CD4-positive, alpha-beta T cell treated with Interferon alpha-2 for 1 hour (primary cell): ENCODE data around the gene ENPP3.
"Not testable (repeated sequence)": the region's sequence is repeated elsewhere in the genome, so short reads cannot be mapped to it uniquely, and the experiment has no call there.

Source experiments
- DNase-seq, 2 donors: peaks; one replicate each; pipeline ENCODE4 v3.0.0-alpha.2; 2020 to 2022

Gene ENPP3

DNA sequence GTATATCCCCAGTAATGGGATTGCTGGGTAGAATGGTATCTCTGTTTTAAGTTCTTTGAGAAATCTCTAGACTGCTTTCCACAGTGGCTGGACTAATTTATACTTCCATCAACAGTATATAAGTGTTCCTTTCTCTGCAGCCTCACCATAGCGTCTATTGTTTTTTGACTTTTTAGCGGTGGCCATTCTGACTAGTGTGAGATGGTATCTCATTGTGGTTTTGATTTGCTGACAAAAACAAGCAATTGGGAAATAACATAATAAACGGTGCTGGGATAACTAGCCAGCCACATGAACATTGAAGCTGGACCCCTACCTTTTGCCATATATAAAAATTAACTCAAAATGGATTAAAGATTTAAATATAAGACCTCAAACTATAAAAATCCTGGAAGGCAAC is 49.9 kb downstream of the ENPP3 start:
- no peak for DNase-seq

DNA sequence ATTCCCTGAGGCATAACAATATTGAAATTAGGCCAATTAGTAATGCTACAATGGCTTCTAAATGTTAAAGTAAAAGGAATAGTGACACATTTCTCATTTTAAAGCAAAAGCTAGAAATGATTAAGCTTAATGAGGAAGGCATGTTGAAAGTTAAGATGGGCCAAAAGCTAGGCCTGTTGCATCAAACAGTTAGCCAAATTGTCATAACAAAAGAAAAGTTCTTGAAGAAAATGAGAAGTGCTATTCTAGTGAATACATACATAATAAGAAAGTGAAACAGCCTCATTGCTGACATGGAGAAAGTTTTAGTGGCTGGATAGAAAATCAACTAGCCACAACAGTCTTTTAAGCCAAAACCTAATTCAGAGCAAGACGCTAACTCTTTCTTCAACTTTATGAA is 51.2 kb downstream of the ENPP3 start:
- no peak for DNase-seq

DNA sequence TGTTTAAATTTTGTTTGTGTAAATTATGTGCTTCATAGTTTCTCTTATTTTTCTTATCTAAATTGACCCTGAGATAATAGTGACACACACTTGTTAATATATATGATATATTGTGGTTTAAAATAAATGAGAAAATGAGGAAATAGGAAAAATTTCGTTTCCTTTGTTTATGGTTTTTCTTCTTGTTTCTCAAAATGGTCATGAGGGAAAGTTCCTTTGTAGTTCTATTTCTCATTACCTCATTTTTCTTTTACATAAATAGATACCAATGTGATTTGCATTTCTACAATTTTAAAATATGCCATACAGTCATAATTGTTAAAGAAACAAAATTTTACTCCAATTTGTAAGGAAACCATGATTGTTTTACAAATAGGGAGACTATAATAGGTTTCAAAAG is 54.9 kb downstream of the ENPP3 start:
- DNase-seq: no peak

DNA sequence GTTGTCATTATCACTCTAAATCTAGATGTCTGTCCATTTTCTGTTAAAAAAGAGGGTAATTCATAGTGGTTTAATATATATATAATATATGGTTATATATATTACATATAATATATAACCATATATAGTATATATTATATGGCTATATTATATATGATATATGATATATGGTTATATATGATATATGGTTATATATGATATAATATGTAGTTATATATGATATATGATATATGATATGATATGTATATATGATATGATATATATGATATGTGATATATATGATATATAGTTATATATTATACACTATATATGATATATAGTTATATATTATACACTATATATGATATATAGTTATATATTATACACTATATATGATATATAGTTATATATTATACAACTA is 55.5 kb downstream of the ENPP3 start:
- DNase-seq: no peak

DNA sequence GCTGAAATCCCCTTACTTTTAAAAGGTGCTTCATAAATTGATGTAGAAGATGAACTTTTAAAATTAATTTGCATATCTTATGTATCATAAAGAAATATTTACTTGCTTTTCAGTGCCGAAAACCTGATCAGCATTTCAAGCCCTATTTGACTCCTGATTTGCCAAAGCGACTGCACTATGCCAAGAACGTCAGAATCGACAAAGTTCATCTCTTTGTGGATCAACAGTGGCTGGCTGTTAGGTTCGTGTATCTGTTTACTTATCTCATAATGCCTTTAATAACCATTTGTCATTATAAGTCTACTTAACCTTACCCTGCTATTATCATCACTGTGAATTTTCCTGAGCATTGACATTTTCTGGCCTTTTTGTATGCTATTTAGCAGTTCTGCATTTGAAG is 56.3 kb downstream of the ENPP3 start:
- DNase-seq: no peak

DNA sequence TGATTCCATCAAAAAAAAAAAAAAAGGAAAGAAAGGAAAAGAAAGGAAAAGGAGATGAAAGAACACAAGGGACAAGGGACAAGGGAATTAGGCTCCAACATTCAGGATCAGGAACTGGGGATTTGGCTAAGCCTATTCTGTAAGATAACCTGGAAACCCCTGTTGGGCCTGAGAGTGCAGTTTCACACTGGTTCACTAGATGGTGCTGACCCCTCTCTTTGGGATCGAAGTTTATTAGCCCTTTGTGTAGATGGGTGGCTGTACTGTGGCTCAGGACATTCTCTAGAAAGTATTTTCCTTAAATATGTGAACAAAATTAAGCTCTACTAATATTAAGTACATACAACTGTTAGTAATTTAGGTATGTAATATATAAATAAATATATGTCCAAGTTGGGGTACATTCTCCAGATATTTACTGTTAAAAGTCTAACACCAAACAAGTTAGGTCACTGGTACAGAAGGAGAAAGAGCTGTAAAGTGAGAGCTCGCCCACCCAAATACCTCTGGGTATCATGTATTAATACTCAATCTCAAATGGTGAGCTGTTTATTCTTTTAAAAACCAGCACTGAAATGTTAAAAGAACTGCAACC is 57.8 kb downstream of the ENPP3 start:
- DNase-seq: peak; percentile 28 to 41

DNA sequence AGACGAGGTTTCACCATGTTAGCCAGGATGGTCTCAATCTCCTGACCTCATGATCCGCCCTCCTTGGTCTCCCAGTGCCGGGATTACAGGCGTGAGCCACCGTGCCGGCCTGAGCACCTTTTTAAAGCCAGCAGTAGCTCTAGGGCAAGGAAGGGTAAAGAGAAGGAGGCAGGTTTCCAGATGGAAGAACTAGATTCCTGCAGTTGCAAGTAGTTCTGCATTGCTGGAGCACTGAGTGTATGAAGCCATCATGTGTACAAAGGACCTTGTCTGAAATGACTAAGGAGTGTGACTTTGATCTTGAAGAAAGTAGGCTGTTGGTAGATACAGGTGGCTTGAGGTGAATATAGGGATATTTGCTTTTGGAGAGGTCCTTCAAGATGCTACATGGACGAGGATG is 59.9 kb downstream of the ENPP3 start:
- no peak for DNase-seq

DNA sequence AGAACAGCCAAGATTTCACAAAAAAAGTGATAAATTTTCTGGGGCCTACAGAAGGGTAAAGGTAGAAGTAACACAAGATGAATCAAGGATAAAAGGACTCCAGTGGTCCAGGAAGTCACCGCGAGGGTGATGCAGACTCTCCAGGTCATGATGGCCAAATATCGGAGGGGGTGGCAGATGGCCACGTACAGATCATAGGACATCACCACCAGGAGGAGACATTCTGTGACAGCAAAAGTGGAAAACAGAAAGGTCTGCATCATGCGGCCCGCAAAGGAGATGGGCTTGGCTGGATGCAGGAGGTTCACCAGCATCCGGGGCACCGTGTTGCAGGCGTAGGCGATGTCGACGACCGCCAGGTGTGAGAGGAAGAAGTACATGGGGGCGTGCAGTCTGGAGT is 63.7 kb downstream of the ENPP3 start:
- not testable (repeated sequence) for DNase-seq

DNA sequence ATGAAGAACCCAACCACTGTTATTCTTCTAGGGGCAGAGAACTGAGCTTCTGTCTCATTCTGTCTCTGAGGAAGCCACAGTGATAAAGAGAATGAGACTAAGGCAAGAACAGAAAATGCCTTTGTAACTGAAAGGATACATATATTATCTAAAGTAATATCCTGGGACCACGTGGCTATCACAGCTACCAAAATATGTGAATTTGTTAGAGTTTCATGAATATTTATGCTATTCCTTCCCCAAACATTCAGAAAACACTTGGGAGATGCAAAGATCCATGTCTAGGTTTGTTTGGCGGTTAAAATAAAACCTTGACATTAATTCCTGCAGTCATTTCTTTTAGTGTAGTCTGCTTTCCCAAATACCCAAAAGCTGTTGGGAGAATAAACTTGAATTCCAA is 66.8 kb downstream of the ENPP3 start:
- DNase-seq: not testable (repeated sequence)

DNA sequence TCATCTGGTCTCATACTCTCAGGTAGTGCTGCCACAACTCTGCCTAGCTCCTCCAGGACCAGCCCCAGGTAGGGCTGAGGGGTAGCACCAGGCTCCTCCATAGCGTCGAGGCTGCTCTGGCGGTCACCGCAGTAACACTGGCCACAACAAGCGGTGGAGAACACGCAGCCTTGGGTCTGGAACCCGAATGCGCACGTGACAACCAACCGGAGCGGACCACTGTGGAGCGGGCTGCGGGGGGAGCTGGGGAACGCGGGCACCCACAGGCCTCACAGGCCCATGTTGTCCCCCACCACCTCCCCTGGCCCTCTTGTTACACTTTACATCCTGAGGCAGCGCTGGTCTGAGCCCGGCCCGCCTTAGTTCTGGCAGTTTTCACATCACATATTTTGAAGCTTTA is 73.8 kb downstream of the ENPP3 start, which contains the start of gene CTAGE9:
Gene CTAGE9, minus strand, starts transcription at position 101 of the 400 bp plus-strand sequence. Its CDS starts 0 bp downstream, at position 101.
- DNase-seq: not testable (repeated sequence)

DNA sequence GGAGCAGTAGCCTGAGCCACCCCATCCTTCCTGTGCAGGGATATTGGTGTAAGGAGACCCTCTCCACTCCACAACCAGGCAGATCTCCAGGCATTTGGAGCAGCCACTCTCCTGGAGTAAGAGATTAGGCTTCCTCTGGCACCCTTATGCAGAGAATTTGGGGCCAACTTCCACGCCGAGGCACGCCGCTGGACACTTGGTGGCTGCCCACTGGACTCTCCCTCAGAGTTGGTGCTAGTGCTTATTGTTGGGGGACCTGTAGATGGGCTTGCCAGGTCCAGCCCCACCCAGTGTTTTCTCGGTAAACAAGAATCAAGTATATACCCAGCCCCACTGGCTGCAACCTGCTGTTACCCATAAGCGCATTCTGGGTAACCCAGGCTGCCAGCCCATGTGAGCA is 78.5 kb downstream of the ENPP3 start:
- not testable (repeated sequence) for DNase-seq

DNA sequence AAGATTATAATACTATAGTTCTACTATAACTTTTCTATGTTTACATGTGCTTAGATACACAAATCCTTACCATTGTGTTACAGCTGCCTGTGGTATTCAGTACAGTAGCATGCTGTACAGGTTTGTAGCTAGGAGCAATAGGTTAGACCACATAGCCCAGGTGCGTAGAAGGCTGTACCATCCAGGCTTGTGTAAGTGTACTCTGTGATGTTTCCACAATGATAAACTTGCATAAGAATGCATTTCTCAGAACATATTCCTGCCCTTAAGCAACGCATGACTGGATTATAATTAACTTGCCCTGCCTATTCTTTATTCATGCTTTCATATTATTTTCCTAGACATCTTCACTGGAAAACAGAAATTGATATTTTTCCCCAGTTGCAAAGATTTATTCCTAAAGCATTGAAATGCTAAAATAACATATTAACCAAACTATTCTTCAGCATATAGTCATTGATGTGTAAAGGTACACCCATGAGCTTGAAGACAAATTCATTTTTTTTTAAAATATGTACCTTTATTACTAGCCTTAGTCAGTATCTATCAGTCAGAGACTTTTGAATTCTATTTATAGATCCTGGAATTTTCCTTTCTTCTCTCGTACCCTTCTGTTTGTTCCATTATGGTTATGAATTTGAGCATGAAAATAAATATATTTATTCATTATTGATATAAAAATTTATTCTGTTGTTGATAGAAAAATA is 80.9 kb downstream of the ENPP3 start:
- DNase-seq: no peak

DNA sequence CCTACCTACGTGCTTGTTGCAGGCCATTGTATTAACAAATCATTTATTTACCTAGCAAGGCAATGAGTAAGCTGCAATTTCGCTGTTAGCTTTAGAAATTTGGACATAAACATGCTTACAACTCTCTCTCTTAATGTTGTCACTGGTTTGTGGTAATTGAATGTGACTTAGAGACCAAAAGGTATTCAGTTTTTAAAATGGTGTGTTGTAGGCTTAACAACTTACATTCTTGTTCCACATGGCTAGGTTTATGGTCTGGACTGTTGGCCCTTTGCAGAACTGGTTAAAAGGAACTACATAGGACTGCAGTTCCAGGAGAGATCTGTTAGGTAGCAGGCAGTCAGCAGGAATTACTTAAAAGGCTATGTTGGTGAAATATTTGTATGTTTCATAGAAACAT is 84.1 kb downstream of the ENPP3 start:
- no peak for DNase-seq

DNA sequence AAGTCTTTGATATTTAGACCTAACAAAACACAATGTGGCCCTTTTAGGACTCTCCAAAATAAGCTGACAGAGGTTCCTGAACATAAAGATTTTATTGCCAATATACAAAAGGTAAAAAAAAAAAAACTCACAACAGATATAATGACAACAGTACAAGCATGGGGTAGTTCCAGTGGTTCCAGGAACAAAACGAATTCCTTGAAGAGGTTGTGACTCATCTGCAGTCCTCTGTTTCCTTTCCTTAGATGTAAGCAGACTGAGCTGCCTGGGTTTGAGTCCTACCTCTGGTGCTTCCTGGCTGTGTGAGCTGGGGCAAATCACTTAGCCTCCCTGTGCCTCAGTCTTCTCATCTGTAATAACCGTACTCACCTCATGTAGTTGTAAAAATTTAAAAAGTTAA is 87.0 kb downstream of the ENPP3 start:
- DNase-seq: no peak

DNA sequence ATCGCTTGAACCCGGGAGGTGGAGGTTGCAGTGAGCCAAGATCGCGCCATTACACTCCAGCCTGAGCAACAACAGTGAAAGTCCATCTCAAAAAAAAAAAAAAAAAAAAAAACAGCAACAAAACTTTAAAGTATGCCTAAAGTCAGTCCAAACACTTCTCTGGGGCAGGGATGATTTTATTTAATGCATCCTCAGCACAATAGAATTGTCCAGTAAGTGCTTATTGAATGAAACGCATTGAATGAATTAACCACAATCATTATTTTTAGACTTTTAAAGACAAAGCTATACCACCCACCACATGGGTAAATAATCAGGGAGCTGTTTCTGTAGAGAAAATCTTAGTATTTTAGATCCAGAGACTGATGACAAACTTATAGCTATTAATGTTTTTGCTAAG is 90.4 kb downstream of the ENPP3 start:
- DNase-seq: no peak

DNA sequence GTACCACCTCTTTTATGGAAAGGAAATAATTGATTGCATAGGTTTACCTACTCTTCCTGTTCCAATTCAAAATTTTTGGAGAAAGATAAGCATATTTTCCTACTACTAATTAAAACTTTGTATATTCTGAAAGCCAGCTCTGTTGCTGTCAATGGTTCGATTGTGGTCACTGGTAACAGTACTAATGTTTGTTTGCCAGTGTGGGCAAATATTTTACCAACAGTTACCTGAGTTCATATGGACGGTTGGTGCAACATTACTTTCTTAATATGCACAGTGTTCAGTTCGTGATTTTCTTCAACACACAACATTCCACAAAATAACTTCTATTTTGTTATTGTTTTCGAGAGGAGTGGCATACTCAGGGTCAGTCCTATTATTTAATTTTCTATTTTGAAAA is 90.8 kb downstream of the ENPP3 start:
- DNase-seq: no peak

DNA sequence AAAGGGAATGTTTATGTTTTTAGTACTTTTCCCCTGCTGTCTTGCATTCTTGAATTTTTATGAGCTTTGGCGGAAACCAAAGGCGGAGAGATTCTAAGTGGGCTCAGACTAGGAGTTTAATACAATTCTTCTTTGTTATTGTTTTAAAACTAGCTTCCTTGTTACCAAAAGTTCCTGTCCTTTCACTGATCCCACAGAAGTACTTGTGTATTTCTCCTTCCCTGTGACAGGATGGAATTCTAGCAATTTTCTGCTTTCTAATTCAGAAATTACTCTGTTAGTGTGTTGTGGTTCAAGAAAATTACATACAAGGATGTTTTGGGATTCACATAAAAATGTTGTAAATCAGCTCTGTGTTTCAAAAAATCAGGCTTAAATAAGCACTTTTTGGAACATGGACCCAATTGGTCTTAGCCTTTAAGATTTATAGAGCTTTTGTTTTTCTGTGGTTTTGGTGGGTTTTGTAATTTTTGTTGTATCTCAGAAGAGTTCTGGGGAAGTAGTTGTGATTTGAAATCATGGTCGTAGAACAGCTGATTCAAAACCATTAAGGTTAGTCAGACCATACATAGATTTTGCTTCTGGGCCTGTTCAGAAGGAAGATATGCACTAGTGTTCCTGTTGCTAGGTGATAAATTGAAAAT is 91.3 kb downstream of the ENPP3 start:
- no peak for DNase-seq

DNA sequence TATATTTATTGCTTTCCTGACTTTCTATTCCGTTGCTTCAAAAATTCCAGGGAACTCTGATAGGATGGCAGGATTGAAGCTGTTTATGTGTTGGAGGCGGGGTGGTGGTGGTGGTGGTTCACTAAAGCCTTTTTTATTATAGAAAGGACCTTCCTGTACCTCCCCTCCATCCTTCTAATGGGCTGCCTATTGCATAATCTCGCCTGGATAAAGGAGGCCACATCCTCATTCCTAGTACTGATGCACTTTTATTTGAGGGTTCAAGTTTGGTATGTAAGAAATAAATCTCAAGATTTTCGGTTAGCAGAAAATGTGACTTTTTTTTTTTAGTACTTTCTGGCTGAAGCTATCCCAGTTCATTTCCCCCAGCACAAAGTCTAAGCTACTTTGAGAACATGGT is 92.4 kb downstream of the ENPP3 start:
- no peak for DNase-seq

DNA sequence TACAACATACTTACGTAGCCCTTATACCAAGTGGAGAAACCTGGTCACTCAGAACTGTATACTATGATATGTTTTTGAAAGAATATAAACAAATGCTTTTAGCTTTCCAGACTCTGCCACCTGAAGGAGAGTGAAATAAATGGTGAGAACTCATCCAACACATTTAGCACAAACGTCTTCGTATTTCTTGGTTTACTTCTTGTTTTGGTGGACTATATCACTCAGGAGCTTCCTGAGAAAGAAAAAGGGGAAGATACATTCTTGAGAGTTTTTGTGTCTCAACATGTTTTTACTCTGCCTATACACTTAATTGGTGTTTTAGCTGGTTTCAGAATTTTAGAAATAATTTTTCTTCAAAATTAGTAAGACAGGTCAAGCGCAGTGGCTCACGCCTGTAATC is 93.2 kb downstream of the ENPP3 start:
- DNase-seq: no peak

DNA sequence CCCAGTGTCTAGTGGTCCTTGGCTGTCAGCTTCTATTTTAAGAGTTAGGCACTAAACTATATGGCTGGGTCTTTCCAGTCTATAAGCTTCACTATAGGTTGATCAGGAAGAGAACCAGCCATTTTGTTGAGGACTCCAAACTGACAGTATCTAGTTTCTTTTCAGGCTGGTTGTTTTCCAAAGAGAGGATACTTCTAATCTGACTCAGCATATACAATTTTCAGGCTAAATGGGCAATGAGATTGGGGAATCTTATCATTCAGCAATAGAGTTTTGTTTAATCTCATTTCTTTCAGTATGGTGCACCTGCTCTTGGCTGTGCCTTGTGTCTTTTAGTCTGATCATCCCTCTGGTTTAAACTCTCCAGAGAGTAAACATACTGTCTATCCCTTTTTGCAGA is 94.1 kb downstream of the ENPP3 start:
- no peak for DNase-seq

DNA sequence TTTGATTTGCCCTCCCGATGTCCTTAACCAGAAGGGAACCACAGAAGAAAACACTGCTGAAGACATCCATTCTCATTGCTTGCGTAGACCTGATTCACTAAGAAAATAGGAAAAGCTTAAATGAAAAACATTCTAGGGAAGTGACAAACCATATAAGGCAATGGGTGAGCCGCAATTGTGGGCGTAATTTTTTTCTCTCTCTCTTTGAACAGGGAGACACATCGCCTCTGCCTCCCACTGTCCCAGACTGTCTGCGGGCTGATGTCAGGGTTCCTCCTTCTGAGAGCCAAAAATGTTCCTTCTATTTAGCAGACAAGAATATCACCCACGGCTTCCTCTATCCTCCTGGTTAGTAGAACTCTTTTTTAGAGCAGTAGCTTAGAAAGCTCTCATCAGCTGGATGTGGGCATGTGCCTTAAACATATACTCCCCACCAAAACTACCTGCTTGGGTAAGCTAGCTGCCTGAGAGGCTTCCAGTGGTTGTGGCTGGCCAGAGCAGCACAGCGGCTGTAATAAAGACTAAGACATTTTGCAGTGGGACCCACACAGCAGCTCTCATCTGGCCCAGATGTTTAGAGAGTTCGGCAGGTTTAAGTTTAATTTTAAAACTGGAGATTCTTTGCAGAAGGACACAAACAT is 96.4 kb downstream of the ENPP3 start:
- no peak for DNase-seq

DNA sequence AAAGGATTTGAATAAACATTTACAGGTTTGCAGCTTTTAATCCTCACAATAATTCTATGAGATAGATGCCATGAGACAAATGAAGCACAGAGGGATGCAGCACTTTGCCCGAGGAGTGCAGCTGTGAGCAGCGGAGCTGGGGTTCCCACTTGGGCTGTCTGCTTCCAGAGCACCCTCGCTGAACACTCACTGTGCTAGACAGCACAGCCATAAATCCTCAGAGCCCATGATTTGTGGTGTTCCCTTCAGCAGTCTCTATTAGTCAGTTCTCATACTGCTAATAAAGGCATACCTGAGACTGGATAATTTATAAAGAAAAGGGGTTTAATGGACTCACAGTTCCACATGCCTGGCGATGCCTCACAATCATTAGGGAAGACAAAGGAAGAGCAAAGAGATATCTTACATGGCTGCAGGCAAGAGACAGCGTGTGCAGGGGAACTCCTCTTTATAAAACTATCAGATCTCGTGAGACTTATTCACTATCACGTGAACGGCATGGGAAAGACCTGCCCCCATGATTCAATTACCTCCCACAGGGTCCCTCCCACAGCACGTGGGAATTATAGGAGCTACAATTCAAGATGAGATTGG is 99.0 kb downstream of the ENPP3 start:
- DNase-seq: no peak

DNA sequence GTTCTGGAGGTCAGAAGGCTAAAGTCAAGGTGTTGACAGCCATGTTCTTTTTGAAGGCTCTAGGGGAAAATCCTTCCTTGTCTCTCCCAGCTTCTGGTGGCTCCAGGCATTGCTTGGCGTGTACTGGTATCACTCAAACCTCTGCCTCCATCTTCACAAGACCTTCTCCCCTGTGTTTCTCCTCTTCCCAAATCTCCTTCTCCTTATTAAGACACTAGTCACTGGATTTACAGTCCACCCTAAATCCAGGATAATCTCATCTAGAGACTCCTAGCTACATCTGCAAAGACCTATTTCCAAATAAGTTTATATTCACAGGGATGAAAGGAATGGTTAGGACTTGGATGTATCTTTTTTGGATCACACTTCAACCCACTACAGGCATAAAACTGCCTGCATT is 99.7 kb downstream of the ENPP3 start:
- DNase-seq: no peak

DNA sequence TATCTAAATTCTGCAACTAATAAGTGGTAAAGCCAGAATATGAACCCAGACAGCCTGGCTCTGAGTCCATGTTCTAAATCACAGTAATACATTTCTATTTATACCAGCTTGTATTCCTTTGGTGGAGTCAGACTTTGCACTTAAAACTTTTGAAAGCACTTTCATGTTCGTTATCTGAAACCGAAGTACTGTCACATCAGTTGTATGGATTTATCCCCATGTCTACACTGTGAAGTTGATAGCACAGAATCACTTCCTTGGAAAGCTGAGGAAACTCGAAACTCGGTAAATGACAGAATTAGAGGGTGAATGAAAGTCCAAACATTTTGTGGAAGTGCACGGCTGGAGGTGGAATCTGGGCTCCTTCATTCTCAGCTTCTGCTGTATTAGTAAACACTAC is 102.0 kb downstream of the ENPP3 start:
- no peak for DNase-seq
